Measurements from ENCODE around the gene GLOD4. TPM values are rescaled to one million over a fixed set of nuclear protein-coding genes. Genes with fewer than 3 reads are reported as not detected.

The GLOD4 gene
- total and polyA plus RNA-seq, 2 of the 4 experiments (the other 2 are of a cell fraction) = 26.3 to 36.7 TPM

DNA sequence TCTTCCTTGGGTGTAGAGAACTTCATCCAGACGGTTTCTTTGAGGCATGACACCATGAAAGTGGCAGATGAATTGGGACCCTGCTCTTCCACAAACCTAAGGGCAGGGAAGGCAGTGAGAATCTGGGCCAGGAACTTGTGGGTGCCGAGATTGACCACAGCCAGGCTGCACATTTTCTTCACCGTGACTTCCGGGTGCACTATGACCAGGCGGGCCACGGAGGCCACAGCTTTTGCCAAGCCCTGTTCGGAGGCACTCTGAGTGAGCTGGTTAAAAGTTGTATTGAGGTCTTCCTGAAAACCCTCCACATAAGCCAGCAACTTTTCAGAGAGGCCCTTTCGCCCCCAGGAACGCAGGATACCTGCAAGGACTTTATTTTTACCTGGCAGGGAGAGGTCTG, 35.9 kb downstream of the GLOD4 start:
- no peak overlapping the region for H4K91ac ChIP-seq (ENCODE audit: insufficient read depth, low read depth, low read length)
- no peak overlapping the region for H2BK20ac ChIP-seq (ENCODE audit: low read depth, low read length)
- no peak overlapping the region for H3K18ac ChIP-seq (ENCODE audit: low read depth, low read length)
- H2AFZ ChIP-seq (replicated peaks; ENCODE audit: low read length, poor library complexity) = no peak overlapping the region
- H3K79me1 ChIP-seq (ENCODE audit: low read depth in 1 of 2, low read length in 2 of 2) = peaks cover 29 to 90% of the 10 kb centered on the region in 2 experiments
- ATAC-seq (ENCODE audit: low read depth) (no peak), DNase-seq (no peak)
- dilution Hi-C loops (cut with HindIII; ENCODE audit: low sequenced_read_pairs, unreplicated experiment) (no loop called here), intact Hi-C loops (cut with micrococcal nuclease) (no loop called here), in situ Hi-C loops (cut with MboI; ENCODE audit: low sequenced_read_pairs) (no loop called here)
- no peak overlapping the region for H3K14ac ChIP-seq (replicated peaks; ENCODE audit: low read depth, low read length)
- peaks cover 3% of the 10 kb centered on the region for H3K4me1 ChIP-seq (ENCODE audit: control insufficient read depth, insufficient read depth, low read length)
- H2AK9ac ChIP-seq (replicated peaks; ENCODE audit: low read depth, low read length, poor library complexity) = no peak overlapping the region
- no peak overlapping the region for H3K23ac ChIP-seq (ENCODE audit: low read depth, low read length)
- TF ChIP-seq, protein P1, sequence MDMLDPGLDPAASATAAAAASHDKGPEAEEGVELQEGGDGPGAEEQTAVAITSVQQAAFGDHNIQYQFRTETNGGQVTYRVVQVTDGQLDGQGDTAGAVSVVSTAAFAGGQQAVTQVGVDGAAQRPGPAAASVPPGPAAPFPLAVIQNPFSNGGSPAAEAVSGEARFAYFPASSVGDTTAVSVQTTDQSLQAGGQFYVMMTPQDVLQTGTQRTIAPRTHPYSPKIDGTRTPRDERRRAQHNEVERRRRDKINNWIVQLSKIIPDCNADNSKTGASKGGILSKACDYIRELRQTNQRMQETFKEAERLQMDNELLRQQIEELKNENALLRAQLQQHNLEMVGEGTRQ (IDR thresholded peaks at IDR 0.05; ENCODE audit: low read depth, low read length) = no peak
- TF ChIP-seq RFX5 (IDR thresholded peaks at IDR 0.05; ENCODE audit: low read depth, low read length) (no peak), CHD1 (IDR thresholded peaks at IDR 0.05; ENCODE audit: low read depth, low read length) (no peak)
- no peak overlapping the region for H3K4me3 ChIP-seq (ENCODE audit: insufficient read depth, low read depth, low read length)
- H4K20me1 ChIP-seq (ENCODE audit: insufficient read depth, low read length) = peaks cover 38% of the 10 kb centered on the region
- no peak overlapping the region for H3K4me2 ChIP-seq (ENCODE audit: low read depth, low read length)
- no peak overlapping the region for H2BK15ac ChIP-seq (ENCODE audit: low read depth, low read length)
- H3K27me3 ChIP-seq (ENCODE audit: control insufficient read depth, insufficient read depth, low read length) = no peaks in the 10 kb centered on the region
- H3K27ac ChIP-seq (ENCODE audit: insufficient read depth, low read length) = no peak overlapping the region
- no peak overlapping the region for H4K5ac ChIP-seq (ENCODE audit: low read depth, low read length)
- no peak overlapping the region for H3K9ac ChIP-seq (ENCODE audit: low read depth, low read length)
- WGBS, 2 experiments (ENCODE audit: extremely low coverage in 2 of 2, insufficient read length in 1 of 2) = 100% methylated on average over 3 of the region's 9 CpGs; no CpG with 5 or more reads in 1 of the 2 experiments
- H2BK120ac ChIP-seq (ENCODE audit: low read depth, low read length) = no peak overlapping the region
- POLR2A ChIA-PET (ENCODE audit: unreplicated experiment) = no interaction called here
- H3K4ac ChIP-seq (ENCODE audit: low read depth, low read length) = no peak overlapping the region
- no peaks in the 10 kb centered on the region for H3K9me3 ChIP-seq (ENCODE audit: control insufficient read depth, insufficient read depth, low read length)
- H3K36me3 ChIP-seq (ENCODE audit: control insufficient read depth, insufficient read depth, low read length) = peaks cover 58% of the 10 kb centered on the region
- H2AK5ac ChIP-seq (ENCODE audit: low read depth, low read length) = no peak overlapping the region
- no TSS peak for BruUV-seq (replicated peaks)
- CTCF ChIA-PET = no interaction called here
- H3K56ac ChIP-seq (ENCODE audit: extremely low read depth, insufficient read depth, low read length) = no peak overlapping the region
- no peak overlapping the region for H4K8ac ChIP-seq (ENCODE audit: low read depth in 2 of 2, low read length in 2 of 2)
- H3K9me1 ChIP-seq (ENCODE audit: insufficient read depth, low read length) = peaks cover 20% of the 10 kb centered on the region
- H2BK5ac ChIP-seq (ENCODE audit: low read depth, low read length, poor library complexity, severe bottlenecking) = no peak overlapping the region

All from IMR-90 (cell line).